OCI-LY7 (cell line): ENCODE data around the gene NAV1.

Experiments
- EZH2phosphoT487 ChIP-seq: fragments of 200-600 bp; sonication (generic); IDR thresholded peaks from 2 replicates; pipeline ENCODE4 v1.6.1; 2018; ENCODE audit warnings: low read depth, borderline replicate concordance, mild to moderate bottlenecking, mixed run types, antibody characterized with exemption, low read length, moderate library complexity, mixed read lengths
- TF ChIP-seq, protein P1 (sequence below): fragments of 200-600 bp; sonication (generic); conservative IDR thresholded peaks from 2 replicates; pipeline ENCODE4 v1.5.1; 2014; ENCODE audit warnings: mild to moderate bottlenecking, antibody characterized with exemption, low read length, moderate library complexity, mixed read lengths

DNA sequence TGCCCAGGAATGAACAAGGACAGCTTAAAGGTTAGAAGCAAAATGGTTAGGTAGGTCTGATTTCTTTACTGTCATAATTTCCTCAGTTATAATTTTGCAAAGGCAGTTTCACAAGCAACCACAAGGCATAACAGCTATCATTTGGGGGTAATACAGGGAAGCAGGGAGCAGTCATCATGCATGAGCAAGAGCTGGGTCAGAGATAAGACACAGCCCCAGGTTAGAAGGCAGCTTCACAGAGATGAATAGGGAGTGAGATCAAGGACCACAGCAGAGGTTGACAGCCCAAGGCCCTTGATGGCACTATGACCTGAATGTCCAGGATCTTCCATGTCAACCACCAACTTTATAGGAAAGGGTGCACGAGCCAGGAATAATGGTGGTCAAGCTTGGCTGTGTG, 23.0 kb upstream of the NAV1 start:
- TF ChIP-seq, protein P1, sequence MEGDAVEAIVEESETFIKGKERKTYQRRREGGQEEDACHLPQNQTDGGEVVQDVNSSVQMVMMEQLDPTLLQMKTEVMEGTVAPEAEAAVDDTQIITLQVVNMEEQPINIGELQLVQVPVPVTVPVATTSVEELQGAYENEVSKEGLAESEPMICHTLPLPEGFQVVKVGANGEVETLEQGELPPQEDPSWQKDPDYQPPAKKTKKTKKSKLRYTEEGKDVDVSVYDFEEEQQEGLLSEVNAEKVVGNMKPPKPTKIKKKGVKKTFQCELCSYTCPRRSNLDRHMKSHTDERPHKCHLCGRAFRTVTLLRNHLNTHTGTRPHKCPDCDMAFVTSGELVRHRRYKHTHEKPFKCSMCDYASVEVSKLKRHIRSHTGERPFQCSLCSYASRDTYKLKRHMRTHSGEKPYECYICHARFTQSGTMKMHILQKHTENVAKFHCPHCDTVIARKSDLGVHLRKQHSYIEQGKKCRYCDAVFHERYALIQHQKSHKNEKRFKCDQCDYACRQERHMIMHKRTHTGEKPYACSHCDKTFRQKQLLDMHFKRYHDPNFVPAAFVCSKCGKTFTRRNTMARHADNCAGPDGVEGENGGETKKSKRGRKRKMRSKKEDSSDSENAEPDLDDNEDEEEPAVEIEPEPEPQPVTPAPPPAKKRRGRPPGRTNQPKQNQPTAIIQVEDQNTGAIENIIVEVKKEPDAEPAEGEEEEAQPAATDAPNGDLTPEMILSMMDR: no peak
- no peak for TF ChIP-seq EZH2phosphoT487
